ENCODE data around the gene BEST2.
A peak's percentile ranks its signal among the peaks of the same experiment; 100 is the strongest.
"Not testable (repeated sequence)": the region's sequence is repeated elsewhere in the genome, so short reads cannot be mapped to it uniquely, and the experiment has no call there.

The BEST2 gene

GRCh38 chr19:12796146-12797071 lies 44.8 kb downstream of the BEST2 start:
- peak; percentile 91 to 92 (median 92) for TF ChIP-seq CTCF (IDR thresholded peaks at IDR 0.05; ENCODE audit: unreplicated experiment in 3 of 3)
- peak overlapping the region; percentile 72 to 80 (median 79) for H3K4me3 Mint-ChIP-seq
- no peaks in the 10 kb centered on the region for H3K27me3 Mint-ChIP-seq (ENCODE audit: low read depth)
- H3K36me3 Mint-ChIP-seq (ENCODE audit: low read depth) = peaks cover 13% of the 10 kb centered on the region
- H3K9me3 Mint-ChIP-seq = no peaks in the 10 kb centered on the region
- peaks cover 23% of the 10 kb centered on the region for H3K4me1 Mint-ChIP-seq
- peak overlapping the region; percentile 31 to 72 (median 66) for H3K27ac Mint-ChIP-seq

GRCh38 chr19:12797141-12797587 lies 45.6 kb downstream of the BEST2 start:
- peaks cover 24% of the 10 kb centered on the region for H3K4me1 Mint-ChIP-seq
- TF ChIP-seq CTCF (IDR thresholded peaks at IDR 0.05; ENCODE audit: unreplicated experiment in 3 of 3) = no peak
- no peaks in the 10 kb centered on the region for H3K9me3 Mint-ChIP-seq
- no peak overlapping the region for H3K4me3 Mint-ChIP-seq
- peaks cover 13% of the 10 kb centered on the region for H3K36me3 Mint-ChIP-seq (ENCODE audit: low read depth)
- no peak overlapping the region for H3K27ac Mint-ChIP-seq
- H3K27me3 Mint-ChIP-seq (ENCODE audit: low read depth) = no peaks in the 10 kb centered on the region

- H3K9me3 Mint-ChIP-seq = not testable (repeated sequence)
Measured at GRCh38 chr19:12797607-12798006, 46.0 kb downstream of the BEST2 start.

GRCh38 chr19:12799742-12800465 lies 48.3 kb downstream of the BEST2 start:
- Mint-ChIP-seq H3K4me1 (peaks cover 24% of the 10 kb centered on the region), H3K27me3 (ENCODE audit: low read depth) (no peaks in the 10 kb centered on the region), H3K9me3 (no peaks in the 10 kb centered on the region), H3K27ac (no peak overlapping the region), H3K36me3 (ENCODE audit: low read depth) (peaks cover 13% of the 10 kb centered on the region), H3K4me3 (peak overlapping the region; percentile 78 to 92 (median 89))
- no peak for TF ChIP-seq CTCF (IDR thresholded peaks at IDR 0.05; ENCODE audit: unreplicated experiment in 3 of 3)

More at GRCh38 chr19:12797607-12798006, 46.0 kb downstream of the BEST2 start:
- H3K36me3 Mint-ChIP-seq (ENCODE audit: low read depth) = peaks cover 13% of the 10 kb centered on the region
- H3K4me3 Mint-ChIP-seq; H3K27ac Mint-ChIP-seq; H3K27me3 Mint-ChIP-seq (ENCODE audit: low read depth): not testable (repeated sequence)
- peaks cover 29% of the 10 kb centered on the region for H3K4me1 Mint-ChIP-seq

- peak overlapping the region; percentile 35 to 72 (median 68) for H3K27ac Mint-ChIP-seq
- TF ChIP-seq CTCF (IDR thresholded peaks at IDR 0.05; ENCODE audit: unreplicated experiment in 3 of 3) = no peak
- no peaks in the 10 kb centered on the region for H3K9me3 Mint-ChIP-seq
- no peaks in the 10 kb centered on the region for H3K27me3 Mint-ChIP-seq (ENCODE audit: low read depth)
- H3K36me3 Mint-ChIP-seq (ENCODE audit: low read depth) = peaks cover 13% of the 10 kb centered on the region
- peaks cover 24% of the 10 kb centered on the region for H3K4me1 Mint-ChIP-seq
- H3K4me3 Mint-ChIP-seq = peak overlapping the region; percentile 78 to 92 (median 89)
Measured at GRCh38 chr19:12800466-12800770, 48.8 kb downstream of the BEST2 start.

- peaks cover 13% of the 10 kb centered on the region for H3K36me3 Mint-ChIP-seq (ENCODE audit: low read depth)
- H3K27ac Mint-ChIP-seq = peak overlapping the region; percentile 35 to 72 (median 68)
- no peaks in the 10 kb centered on the region for H3K9me3 Mint-ChIP-seq
- peak overlapping the region; percentile 78 to 92 (median 89) for H3K4me3 Mint-ChIP-seq
- no peak for TF ChIP-seq CTCF (IDR thresholded peaks at IDR 0.05; ENCODE audit: unreplicated experiment in 3 of 3)
- H3K4me1 Mint-ChIP-seq = peaks cover 21% of the 10 kb centered on the region
- H3K27me3 Mint-ChIP-seq (ENCODE audit: low read depth) = no peaks in the 10 kb centered on the region
Measured at GRCh38 chr19:12800923-12801465, 49.4 kb downstream of the BEST2 start.

Measured in nephron (organoid).